GM04504 (cell line): ENCODE results near the gene POU6F1.
"Not testable (repeated sequence)": the region's sequence is repeated elsewhere in the genome, so short reads cannot be mapped to it uniquely, and the experiment has no call there.

ENCODE experiments used
- DNase-seq: peaks from one replicate; pipeline ENCODE4 v3.0.0-alpha.2; 2012; ENCODE audit warnings: low read depth

Gene POU6F1

GRCh38 chr12:51217968-51218606 is at the start of gene POU6F1:
Gene POU6F1 (minus strand): TSS chr12:51218062. CDS start chr12:51206836, 11,226 bp downstream.
- peak; percentile 72 for DNase-seq

DNA sequence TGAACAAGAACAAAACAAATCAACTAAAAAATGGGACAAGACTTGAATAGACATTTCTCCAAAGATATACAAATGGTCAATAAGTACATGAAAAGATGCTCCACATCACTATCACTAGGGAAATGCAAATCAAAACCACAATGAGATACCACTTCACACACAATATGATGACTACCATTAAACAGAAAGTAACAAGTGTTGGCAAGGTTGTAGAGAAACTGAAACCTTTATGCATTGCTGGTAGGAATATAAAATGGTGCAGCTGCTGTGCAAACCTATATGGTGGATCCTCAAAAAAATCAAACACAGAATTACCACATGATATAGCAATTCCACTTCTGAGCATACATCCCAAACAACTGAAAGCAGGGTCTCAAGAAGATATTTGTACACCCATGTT is 47.2 kb upstream of the POU6F1 start:
- DNase-seq = no peak

GRCh38 chr12:51264297-51264696 is 46.4 kb upstream of the POU6F1 start:
- DNase-seq = no peak

DNA sequence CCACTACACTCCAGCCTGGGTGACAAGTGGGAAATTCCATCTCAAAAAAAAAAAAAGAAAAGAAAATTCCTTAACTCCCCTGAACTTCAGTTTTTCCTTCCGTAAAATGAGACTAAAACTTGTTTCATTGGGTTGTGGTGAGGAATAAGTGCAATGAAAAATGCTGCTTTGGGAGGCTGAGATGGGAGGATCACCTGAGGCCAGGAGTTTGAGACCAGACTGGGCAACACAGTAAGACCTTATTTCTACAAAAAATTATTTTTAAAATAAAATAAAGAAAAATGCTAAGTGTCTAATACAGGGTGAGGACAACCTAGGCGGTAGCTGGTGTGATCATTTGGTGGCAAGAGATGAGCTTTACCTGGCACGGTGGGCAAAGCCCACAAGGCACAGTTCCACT is 45.5 kb upstream of the POU6F1 start:
- no peak for DNase-seq

DNA sequence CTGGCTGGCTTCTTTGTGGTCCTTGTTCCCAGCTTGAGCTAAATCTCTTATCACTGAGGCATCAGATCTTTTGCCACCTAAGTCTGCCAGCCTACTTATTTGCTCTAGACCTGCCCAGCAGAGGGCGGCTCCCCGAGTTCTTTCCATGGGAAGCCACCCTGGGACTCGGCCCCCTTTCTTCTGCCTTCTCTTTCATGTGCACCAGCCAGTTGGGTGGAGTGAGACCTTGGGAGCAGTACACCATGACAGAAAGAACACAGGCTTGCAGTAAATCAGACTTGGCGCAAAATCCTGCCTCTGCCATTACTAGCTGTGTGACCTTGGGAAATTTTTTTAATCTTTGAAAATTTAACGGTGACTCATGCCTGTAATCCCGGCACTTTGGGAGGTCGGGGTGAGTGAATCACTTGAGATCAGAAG is 44.9 kb upstream of the POU6F1 start:
- no peak for DNase-seq

DNA sequence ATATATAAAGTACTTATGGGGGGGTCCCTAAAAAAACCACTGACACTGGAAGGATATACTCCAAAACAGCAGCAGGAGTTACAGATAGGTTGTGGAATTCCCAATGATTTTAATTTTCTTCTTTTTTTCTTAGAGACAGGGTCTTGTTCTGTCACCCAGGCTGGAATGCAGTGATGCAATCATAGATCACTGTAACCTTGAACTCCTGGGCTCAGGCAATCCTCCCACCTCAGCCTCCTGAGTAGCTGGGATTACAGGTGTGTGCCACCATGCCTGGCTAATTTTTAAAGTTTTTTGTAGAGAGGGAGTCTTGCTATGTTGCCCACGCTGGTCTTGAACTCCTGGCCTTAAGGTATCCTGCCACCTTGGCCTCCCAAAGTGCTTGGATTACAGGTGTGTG is 41.7 kb upstream of the POU6F1 start:
- not testable (repeated sequence) for DNase-seq

DNA sequence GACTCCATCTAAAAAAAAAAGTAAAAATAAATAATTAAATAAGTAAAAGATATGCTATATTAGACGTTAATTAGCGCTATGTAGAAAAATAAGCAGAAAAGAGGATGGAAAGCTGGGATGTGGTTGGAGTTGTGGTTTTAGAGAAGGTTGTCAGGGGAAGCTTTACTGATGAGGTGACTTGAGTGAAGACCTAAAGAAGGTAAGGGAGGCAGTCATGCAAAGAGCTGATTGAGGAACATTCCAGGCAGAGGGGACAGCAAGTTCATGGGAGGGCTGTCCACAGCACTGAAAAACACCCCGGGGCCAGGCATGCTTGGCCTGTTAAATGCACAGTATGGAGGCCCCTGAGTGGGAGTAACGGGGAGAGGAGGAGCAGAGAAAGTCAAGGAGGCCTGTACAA is 36.7 kb upstream of the POU6F1 start:
- DNase-seq = no peak

GRCh38 chr12:51253276-51253675 is 35.4 kb upstream of the POU6F1 start:
- no peak for DNase-seq

- DNase-seq = no peak
Measured at GRCh38 chr12:51247523-51248206, 29.8 kb upstream of the POU6F1 start.

DNA sequence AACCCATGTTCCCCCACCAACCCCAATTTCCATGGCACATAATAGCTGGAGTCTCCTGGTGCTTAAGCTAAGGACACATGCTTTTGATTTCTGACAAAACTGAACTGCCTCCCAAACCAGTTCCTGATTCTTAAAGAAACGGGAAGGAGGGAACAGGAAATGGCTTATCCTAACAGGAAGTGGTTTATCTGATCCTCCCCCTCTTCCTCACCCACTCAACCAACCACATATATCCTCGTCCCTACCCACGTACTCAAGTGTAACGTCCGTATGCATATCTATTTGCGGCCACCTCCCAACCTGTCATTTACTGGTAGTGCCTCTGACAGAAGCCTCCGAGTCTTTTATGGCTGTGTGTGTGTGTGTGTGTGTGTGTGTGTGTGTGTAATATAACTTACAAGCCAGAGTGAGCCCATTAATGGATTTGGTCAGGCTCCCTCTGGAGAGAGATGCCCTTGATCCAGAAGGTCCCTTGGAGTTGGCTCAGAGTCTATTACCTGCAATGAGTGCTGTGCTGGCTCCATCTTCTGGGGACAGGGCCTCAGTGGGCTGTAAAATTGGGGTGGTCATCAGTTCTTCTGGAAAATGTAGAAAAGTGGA is 28.5 kb upstream of the POU6F1 start:
- DNase-seq = no peak

GRCh38 chr12:51245476-51246253 is 27.8 kb upstream of the POU6F1 start:
- DNase-seq = no peak

DNA sequence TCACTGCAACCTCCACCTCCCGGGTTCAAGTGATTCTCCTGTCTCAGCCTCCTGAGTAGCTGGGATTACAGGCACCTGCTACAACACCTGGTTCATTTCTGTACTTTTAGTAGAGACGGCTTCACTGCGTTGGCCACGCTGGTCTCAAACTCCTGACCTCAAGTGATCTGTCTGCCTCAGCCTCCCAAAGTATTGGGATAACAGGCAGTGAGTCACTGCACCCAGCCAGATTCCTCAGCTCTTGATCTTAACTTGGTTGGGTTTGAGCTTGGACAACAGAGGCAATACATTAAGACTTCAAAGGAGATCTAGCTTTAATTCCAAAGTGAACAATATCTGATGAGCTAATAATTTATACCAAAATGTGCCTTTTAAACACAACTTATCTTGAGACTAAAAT is 26.4 kb upstream of the POU6F1 start:
- DNase-seq = no peak

DNA sequence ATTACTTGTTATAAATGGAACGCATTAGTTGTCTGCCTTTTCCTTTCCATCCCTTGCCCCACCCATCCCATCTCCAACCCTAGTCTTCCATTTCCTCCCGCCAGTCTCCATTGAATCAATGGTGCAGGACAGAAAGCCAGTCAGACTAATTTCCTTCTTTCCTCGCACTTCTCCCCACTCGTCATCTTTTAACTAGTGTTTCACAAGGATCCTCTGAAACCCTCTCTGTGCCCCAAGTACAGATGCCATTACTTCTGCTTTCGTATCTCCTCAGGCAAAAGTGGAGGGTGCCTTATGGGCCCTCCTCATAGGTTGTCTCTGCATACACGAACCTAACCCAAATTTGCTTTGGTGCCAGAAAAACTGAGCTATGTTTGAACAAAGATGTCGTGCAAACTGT is 25.0 kb upstream of the POU6F1 start:
- DNase-seq = no peak

GRCh38 chr12:51242120-51242519 is 24.3 kb upstream of the POU6F1 start:
- DNase-seq = no peak

DNA sequence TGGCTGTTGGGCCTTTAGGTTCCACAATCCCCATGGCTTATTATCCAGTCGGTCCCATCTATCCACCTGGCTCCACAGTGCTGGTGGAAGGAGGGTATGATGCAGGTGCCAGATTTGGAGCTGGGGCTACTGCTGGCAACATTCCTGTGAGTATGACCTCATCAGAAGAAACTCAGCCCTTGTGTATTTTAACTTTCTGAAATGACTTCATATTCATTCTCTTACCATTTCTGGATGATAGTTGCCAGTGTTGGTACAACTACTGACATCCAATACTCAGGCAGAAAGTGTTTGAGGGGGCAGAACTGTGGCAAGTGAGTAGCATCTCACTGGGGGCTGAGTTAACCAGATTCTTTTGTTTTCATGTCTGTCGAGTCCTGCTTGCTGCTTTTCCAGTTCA is 23.1 kb upstream of the POU6F1 start:
- no peak for DNase-seq

GRCh38 chr12:51238510-51239334 is 20.9 kb upstream of the POU6F1 start, which contains the start of gene DAZAP2:
Gene DAZAP2 (plus strand): TSS chr12:51238826. CDS start chr12:51238908, 82 bp downstream.
- DNase-seq = peak; percentile 87

- DNase-seq = no peak
Measured at GRCh38 chr12:51238037-51238509, 20.2 kb upstream of the POU6F1 start.

DNA sequence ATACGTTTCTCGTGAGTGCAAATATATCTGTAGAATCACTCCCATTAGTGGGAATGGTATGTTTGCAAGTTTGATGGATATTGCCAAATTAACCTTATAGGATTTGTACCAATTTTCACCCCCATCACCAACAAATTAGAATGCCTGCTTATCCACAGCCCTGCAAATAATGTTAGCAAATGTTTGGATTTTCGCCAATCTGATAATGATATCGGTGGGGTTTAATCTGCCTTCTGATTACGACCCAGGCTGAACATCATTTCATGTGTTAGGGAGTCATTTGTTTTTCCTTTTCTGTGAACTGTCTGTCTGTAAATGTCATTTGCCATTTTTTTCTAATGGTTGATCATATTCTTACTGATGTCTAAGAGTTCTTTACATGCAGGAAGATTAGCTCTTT is 16.7 kb upstream of the POU6F1 start:
- DNase-seq = no peak

- no peak for DNase-seq
Measured at GRCh38 chr12:51232642-51233041, 14.8 kb upstream of the POU6F1 start.

DNA sequence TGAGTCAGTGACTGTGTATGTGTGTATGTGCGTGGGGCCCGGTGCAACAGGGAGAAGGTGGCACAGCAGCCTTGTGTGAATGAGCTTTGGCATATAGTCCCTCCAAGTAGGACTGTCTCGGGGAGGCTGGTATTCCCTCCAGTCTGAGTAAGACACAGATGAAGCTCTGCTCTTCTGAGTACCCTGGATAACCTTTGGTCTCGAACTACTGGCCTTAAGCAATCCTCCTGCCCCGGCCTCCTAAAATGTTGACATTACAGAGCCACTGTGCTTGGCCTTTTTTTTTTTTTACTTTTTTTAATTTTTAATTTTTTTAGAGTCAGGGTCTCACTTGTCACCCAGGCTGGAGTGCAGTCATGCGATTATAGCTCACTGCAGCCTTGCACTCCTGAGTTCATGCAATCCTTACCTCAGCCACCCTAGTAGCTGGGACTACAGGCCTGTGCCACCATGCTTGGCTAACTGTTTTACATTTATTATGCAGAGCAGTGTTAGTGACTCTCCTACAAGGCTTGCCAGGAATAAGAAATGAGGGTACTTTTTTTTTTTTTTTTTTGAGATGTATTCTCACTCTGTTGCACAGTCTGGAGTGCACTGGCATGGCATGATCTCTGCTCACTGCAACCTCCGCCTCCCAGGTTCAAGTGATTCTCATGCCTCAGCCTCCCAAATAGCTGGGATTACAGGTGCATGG is 11.4 kb upstream of the POU6F1 start:
- no peak for DNase-seq

GRCh38 chr12:51227962-51228361 is 10.1 kb upstream of the POU6F1 start:
- no peak for DNase-seq
